GM12878 (cell line): ENCODE results near the gene LRFN2. TPM values are rescaled to one million over a fixed set of nuclear protein-coding genes. Genes with fewer than 3 reads are reported as not detected.

Experiments used
- ATAC-seq: fragments of 200-7000 bp; cut with Tn5 transposase; 3 replicates; pipeline ENCODE4 v1.9.1; 2020; ENCODE audit warnings: mild to moderate bottlenecking, moderate library complexity
- BruUV-seq: library from RNA; stranded (reverse); fragments of 400-500 nt; replicated peaks from 2 replicates; lab custom pipeline; 2021; lab: Mats Ljungman, UMichigan
- CTCF ChIA-PET: fragments of 300-600 bp; sonication (Branson Sonifier 250); formaldehyde crosslinking; extraction: SDS; loops from one replicate; lab custom pipeline; 2021; ENCODE audit warnings: inconsistent platforms; lab: Yijun Ruan, JAX
- POLR2A ChIA-PET: fragments of 350-600 bp; formaldehyde crosslinking; extraction: SDS; loops from one replicate; lab custom pipeline; 2021; ENCODE audit warnings: inconsistent platforms; lab: Charles Lee
- RAD21 ChIA-PET: fragments of 300-600 bp; sonication (Branson Sonifier 250); formaldehyde crosslinking; loops from one replicate; lab custom pipeline; 2023; ENCODE audit warnings: antibody characterized with exemption; ENCODE audit not compliant: unreplicated experiment; lab: Charles Lee
- SMC1A ChIA-PET: fragments of 300-600 bp; sonication (Branson Sonifier 250); formaldehyde crosslinking; loops from one replicate; lab custom pipeline; 2023; ENCODE audit not compliant: unreplicated experiment, uncharacterized antibody; lab: Charles Lee
- DNase-seq: peaks from one replicate; pipeline ENCODE4 v3.0.0-alpha.2; 2011; ENCODE audit warnings: low read depth, low spot score
- FAIRE-seq: peaks from 3 replicates; lab custom pipeline; 2011; peaks lifted over from hg19 to GRCh38; lab: Jason Lieb, UNC
- H2AFZ ChIP-seq: 2 replicates; pipeline ENCODE4 v1.6.0; 2011; ENCODE audit warnings: low read depth, low read length, control low read depth; ENCODE audit not compliant: control insufficient read depth
- H3K27ac ChIP-seq: 2 replicates; pipeline ENCODE4 v1.5.1; 2011; ENCODE audit warnings: control low read depth; ENCODE audit not compliant: control insufficient read depth, insufficient read depth
- H3K27me3 ChIP-seq, 2 experiments: replicated peaks in 1 of 2; 2 replicates each; pipeline versions ENCODE4 v1.6.0 to v1.6.1; 2011; ENCODE audit warnings: low read length in 1 of 2; ENCODE audit not compliant: control insufficient read depth in 2 of 2, insufficient read depth in 2 of 2
- H3K36me3 ChIP-seq, 2 experiments: 2 replicates each; pipeline ENCODE4 v1.5.1; 2011; ENCODE audit warnings: low read length in 1 of 2; ENCODE audit not compliant: control insufficient read depth in 2 of 2, insufficient read depth in 2 of 2
- H3K4me1 ChIP-seq: 2 replicates; pipeline ENCODE4 v1.6.1; 2011; ENCODE audit warnings: mild to moderate bottlenecking, low read length, moderate library complexity, mixed read lengths; ENCODE audit not compliant: control insufficient read depth, insufficient read depth
- H3K4me2 ChIP-seq: 2 replicates; pipeline ENCODE4 v1.6.0; 2011; ENCODE audit warnings: control low read depth; ENCODE audit not compliant: control insufficient read depth, insufficient read depth
- H3K4me3 ChIP-seq: fragments of 200-600 bp; sonication (generic); 2 replicates; pipeline ENCODE4 v1.5.1; 2016
- H3K79me2 ChIP-seq: 2 replicates; pipeline ENCODE4 v1.6.0; 2011; ENCODE audit warnings: low read length; ENCODE audit not compliant: control insufficient read depth, insufficient read depth
- H3K9ac ChIP-seq: 2 replicates; pipeline ENCODE4 v1.8.0; 2011; ENCODE audit warnings: low read length, control low read depth, mixed read lengths; ENCODE audit not compliant: control insufficient read depth, insufficient read depth
- H3K9me3 ChIP-seq: replicated peaks from 3 replicates; pipeline ENCODE4 v1.5.1; 2011; ENCODE audit warnings: mild to moderate bottlenecking, low read length; ENCODE audit not compliant: control insufficient read depth, insufficient read depth
- H4K20me1 ChIP-seq: 2 replicates; pipeline ENCODE4 v1.6.0; 2011; ENCODE audit not compliant: control insufficient read depth, insufficient read depth
- IRF4 ChIP-seq: IDR thresholded peaks from 2 replicates; pipeline ENCODE4 v1.6.1; 2011; ENCODE audit warnings: low read depth, low read length
- MTA2 ChIP-seq: fragments of 450-650 bp; IDR thresholded peaks from 2 replicates; pipeline ENCODE4 v1.6.1; 2016; ENCODE audit warnings: low read depth, mild to moderate bottlenecking, moderate library complexity
- NFYA ChIP-seq: IDR thresholded peaks from 2 replicates; pipeline ENCODE4 v1.6.1; 2011; ENCODE audit warnings: low read depth, mild to moderate bottlenecking, low read length, improper control_type of control experiment, borderline replicate concordance
- NR2C2 ChIP-seq: IDR thresholded peaks from 2 replicates; pipeline ENCODE4 v1.6.1; 2011; ENCODE audit warnings: borderline replicate concordance, low read depth; ENCODE audit not compliant: control insufficient read depth, insufficient read length
- POLR2AphosphoS2 ChIP-seq: IDR thresholded peaks from 2 replicates; pipeline ENCODE4 v1.6.1; 2011; ENCODE audit warnings: low read depth, mild to moderate bottlenecking, low read length, improper control_type of control experiment, moderate library complexity
- POU2F2 ChIP-seq: IDR thresholded peaks from 3 replicates; pipeline ENCODE4 v1.6.1; 2011; ENCODE audit warnings: low read depth, mild to moderate bottlenecking, low read length, borderline replicate concordance
- REST ChIP-seq: IDR thresholded peaks from 2 replicates; pipeline ENCODE4 v1.6.1; 2012; ENCODE audit warnings: mild to moderate bottlenecking, low read depth, low read length
- SIX5 ChIP-seq: IDR thresholded peaks from 2 replicates; pipeline ENCODE4 v1.6.1; 2011; ENCODE audit warnings: mild to moderate bottlenecking, low read depth, low read length, moderate library complexity; ENCODE audit not compliant: severe bottlenecking
- TCF3 ChIP-seq: IDR thresholded peaks from 2 replicates; pipeline ENCODE4 v1.6.1; 2012; ENCODE audit warnings: low read depth, mild to moderate bottlenecking, low read length, borderline replicate concordance; ENCODE audit not compliant: insufficient read depth
- ZBTB4 ChIP-seq: fragments of 450-650 bp; formaldehyde crosslinking; IDR thresholded peaks from 2 replicates; pipeline ENCODE4 v1.4.0; 2022; ENCODE audit warnings: mild to moderate bottlenecking, moderate library complexity
- WGBS: methylation state at CpG from one replicate; pipeline ENCODE4 v1.1.6; 2016; ENCODE audit warnings: low lambda C conversion rate; ENCODE audit not compliant: insufficient replicate concordance, insufficient coverage; ENCODE audit errors: missing lambda C conversion rate; 5-methylcytosine and 5-hydroxymethylcytosine counted together
- in situ Hi-C: fragments of 300-500 bp; cut with MboI; formaldehyde crosslinking; loops from 9 replicates; pipeline ENCODE4 v1.14.3; 2018; ENCODE audit warnings: mixed read lengths
- intact Hi-C: fragments of 100-400 bp; cut with micrococcal nuclease; formaldehyde crosslinking; loops from one replicate; pipeline ENCODE4 v1.14.2; 2022; ENCODE audit not compliant: unreplicated experiment
- polyA plus RNA-seq, 11 experiments: library from polyadenylated mRNA; depleted of rRNA in 4 of 11; unstranded in 6 of 11; stranded (reverse) in 5 of 11; fragments of >200 nt; fragmentation: Nextera tagmentation in 4 of 11; fragmentation: Illumina TruSeq in 1 of 11; extraction: Ambion mirVana in 4 of 11; extraction: Trizol in 1 of 11; gene quantifications; 1 replicate in 1 of 11; 2 replicates in 10 of 11; pipeline versions ENCODE4 v1.2.1 to v1.2.3, GENCODE V29; 2011 to 2016; ENCODE audit warnings: inconsistent platforms in 2 of 11, missing spikeins in 2 of 11, low read depth in 1 of 11
- total RNA-seq, 4 experiments: library from RNA; depleted of rRNA in 3 of 4; stranded (reverse); fragments of >200 nt in 3 of 4; fragmentation: Illumina TruSeq in 1 of 4; extraction: Trizol in 1 of 4; gene quantifications; 2 replicates each; pipeline versions ENCODE4 v1.2.1 to v1.2.3, GENCODE V29; 2013 to 2021

Gene LRFN2
- total and polyA plus RNA-seq, 10 of the 15 experiments (the other 5 are each of a cell fraction or from before 2014, with no cell fraction given), result not detected

- TF ChIP-seq POU2F2 (no peak), NFYA (no peak), SIX5 (no peak), IRF4 (no peak), REST (no peak), MTA2 (no peak)
Observed at GRCh38 chr6:40455686-40456389, 131.3 kb downstream of the LRFN2 start (continued).

DNA sequence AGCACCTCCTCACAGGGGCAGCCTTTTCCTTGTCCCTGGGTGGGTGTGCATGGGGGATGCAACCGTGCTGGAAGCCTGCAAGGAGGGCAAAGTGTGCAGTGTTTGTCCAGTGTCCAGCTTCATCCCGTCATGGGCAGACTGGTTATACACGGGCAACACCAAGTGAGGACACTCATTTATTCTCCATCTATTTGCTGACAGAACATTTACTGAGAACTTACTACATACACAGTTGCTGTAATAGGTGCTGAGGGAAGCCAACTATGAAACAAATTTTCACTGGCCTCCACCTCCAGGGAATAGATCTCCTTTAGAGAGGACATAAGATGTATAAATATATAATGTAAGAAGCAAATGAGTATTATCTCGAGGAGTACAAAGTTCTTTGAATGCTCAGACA lies 136.7 kb downstream of the LRFN2 start:
- in situ Hi-C loops (no loop called here), intact Hi-C loops (no loop called here)
- SMC1A ChIA-PET, result no interaction called here
- Histone ChIP-seq H3K9ac (no peak overlapping the region), H3K27ac (no peak overlapping the region), H3K27me3 (peaks cover 0 to 5% of the 10 kb centered on the region in 2 experiments), H3K4me3 (no peak overlapping the region), H3K79me2 (no peaks in the 10 kb centered on the region), H3K4me2 (no peak overlapping the region), H3K4me1 (no peaks in the 10 kb centered on the region), H3K9me3 (no peaks in the 10 kb centered on the region), H4K20me1 (no peaks in the 10 kb centered on the region), H2AFZ (no peak overlapping the region), H3K36me3 (no peaks in the 10 kb centered on the region)
- BruUV-seq, result no TSS peak
- CTCF ChIA-PET, result no interaction called here
- DNase-seq (no peak), FAIRE-seq (no peak), ATAC-seq (no peak)
- WGBS, result 0% methylated on average over 4 of the region's 4 CpGs
- POLR2A ChIA-PET, result no interaction called here
- RAD21 ChIA-PET, result no interaction called here
- TF ChIP-seq NR2C2, result no peak
- TF ChIP-seq POLR2AphosphoS2, result no peak
- no peak for TF ChIP-seq REST
- no peak for TF ChIP-seq TCF3
- no peak for TF ChIP-seq ZBTB4 (CRISPR knock-in tag)
